ENCODE measurements around the gene PISD.

DNA sequence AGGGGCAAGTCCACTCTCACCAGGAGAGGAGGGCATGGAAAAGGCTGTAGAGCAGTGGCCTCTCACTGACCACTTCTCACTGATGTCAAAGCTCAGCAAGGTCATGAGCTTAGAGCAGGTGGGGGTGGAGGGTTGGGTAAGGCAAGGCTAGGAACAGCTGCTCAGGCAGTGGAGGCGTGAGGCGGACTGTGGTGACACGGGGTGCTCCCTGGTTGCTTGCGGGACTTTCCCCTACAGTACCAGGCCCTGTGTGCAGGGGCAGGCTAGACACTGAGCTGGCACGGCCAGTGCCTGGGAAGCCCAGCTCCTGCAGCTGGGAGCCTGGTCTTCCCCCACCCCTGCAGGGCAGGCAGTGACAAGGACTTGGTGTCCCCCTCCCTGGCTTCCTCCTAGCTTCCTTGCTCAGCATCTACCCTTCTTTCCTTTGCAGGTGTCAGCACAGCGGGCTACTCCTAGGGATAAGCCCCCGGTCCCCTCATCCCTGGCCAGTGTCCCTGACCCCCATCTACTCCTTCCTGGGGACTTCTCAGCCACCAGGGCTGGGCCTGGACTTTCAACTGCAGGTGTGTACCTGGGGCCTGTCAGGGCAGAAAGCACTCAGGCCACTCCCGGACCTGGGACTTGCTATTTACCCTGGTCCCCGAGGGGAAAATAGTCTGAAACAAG is 45.6 kb downstream of the PISD start:
- TF ChIP-seq, protein P1, sequence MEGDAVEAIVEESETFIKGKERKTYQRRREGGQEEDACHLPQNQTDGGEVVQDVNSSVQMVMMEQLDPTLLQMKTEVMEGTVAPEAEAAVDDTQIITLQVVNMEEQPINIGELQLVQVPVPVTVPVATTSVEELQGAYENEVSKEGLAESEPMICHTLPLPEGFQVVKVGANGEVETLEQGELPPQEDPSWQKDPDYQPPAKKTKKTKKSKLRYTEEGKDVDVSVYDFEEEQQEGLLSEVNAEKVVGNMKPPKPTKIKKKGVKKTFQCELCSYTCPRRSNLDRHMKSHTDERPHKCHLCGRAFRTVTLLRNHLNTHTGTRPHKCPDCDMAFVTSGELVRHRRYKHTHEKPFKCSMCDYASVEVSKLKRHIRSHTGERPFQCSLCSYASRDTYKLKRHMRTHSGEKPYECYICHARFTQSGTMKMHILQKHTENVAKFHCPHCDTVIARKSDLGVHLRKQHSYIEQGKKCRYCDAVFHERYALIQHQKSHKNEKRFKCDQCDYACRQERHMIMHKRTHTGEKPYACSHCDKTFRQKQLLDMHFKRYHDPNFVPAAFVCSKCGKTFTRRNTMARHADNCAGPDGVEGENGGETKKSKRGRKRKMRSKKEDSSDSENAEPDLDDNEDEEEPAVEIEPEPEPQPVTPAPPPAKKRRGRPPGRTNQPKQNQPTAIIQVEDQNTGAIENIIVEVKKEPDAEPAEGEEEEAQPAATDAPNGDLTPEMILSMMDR (IDR thresholded peaks at IDR 0.05) = no peak
- TF ChIP-seq POLR2A (IDR thresholded peaks at IDR 0.05) = no peak
- no peak for TF ChIP-seq EP300 (IDR thresholded peaks at IDR 0.05)
